Measurements from ENCODE around the gene CNTNAP2.

DNA sequence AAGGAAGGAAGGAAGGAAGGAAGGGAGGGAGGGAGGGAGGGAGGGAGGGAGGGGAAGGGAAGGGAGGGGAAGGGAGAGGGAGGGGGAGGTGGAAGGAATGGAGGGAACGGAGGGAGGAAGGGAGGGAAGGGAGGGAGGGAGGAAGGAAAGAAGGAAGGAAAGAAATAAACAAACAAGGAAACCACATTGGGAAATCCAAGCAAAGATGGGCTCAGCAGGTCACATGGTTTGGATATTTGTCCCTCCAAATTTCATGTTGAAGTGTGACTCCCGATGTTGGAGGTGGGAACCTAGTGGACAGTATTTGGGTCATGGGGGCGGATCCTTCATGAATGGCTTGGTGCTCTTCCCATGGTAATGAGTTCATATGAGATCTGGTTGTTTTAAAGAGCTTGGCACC, 2019.4 kb downstream of the CNTNAP2 start:
- no peak for TF ChIP-seq NELFE (IDR thresholded peaks at IDR 0.05; ENCODE audit: insufficient read depth, insufficient read length)
- TF ChIP-seq ATF7 (IDR thresholded peaks at IDR 0.05) = no peak
- TF ChIP-seq HCFC1 (IDR thresholded peaks at IDR 0.05; ENCODE audit: low read depth, low read length) = no peak
- TF ChIP-seq PATZ1 (CRISPR knock-in tag; IDR thresholded peaks at IDR 0.05; ENCODE audit: borderline replicate concordance) = no peak
- no peak for TF ChIP-seq PHF21A (IDR thresholded peaks at IDR 0.05; ENCODE audit: borderline replicate concordance, low read depth)
